Mesenchymal stem cell (in vitro differentiated cells and primary cell): Measurements from ENCODE around the gene IL16.

Experiments
- DNase-seq: peaks from one replicate; pipeline ENCODE4 v3.0.0-alpha.2; 2013
- H2AFZ ChIP-seq: one replicate; pipeline ENCODE4 v1.6.1; 2013; ENCODE audit warnings: low read depth, mild to moderate bottlenecking, control low read depth, inconsistent platforms, low read length, moderate library complexity
- H2AK5ac ChIP-seq: 2 replicates; pipeline ENCODE4 v1.6.1; 2013; ENCODE audit warnings: low read length, moderate library complexity, mild to moderate bottlenecking, inconsistent platforms; ENCODE audit not compliant: severe bottlenecking
- H2BK120ac ChIP-seq: one replicate; pipeline ENCODE4 v1.6.1; 2013; ENCODE audit warnings: low read depth, mild to moderate bottlenecking, inconsistent platforms, low read length, moderate library complexity
- H2BK12ac ChIP-seq, 2 experiments: one replicate each; pipeline ENCODE4 v1.6.1; 2013; ENCODE audit warnings: inconsistent platforms in 2 of 2, low read length in 2 of 2, mild to moderate bottlenecking in 2 of 2, moderate library complexity in 2 of 2, control low read depth in 1 of 2
- H2BK15ac ChIP-seq: one replicate; pipeline ENCODE4 v1.6.1; 2013; ENCODE audit warnings: mild to moderate bottlenecking, low read depth, inconsistent platforms; ENCODE audit not compliant: poor library complexity, severe bottlenecking
- H2BK5ac ChIP-seq: 2 replicates; pipeline ENCODE4 v1.6.1; 2013; ENCODE audit warnings: low read depth, mild to moderate bottlenecking, low read length, control low read depth, inconsistent platforms; ENCODE audit not compliant: poor library complexity, severe bottlenecking
- H3K14ac ChIP-seq, 2 experiments: one replicate each; pipeline ENCODE4 v1.6.1; 2013; ENCODE audit warnings: inconsistent platforms in 2 of 2, low read length in 2 of 2, control low read depth in 1 of 2, mild to moderate bottlenecking in 1 of 2, moderate library complexity in 1 of 2
- H3K18ac ChIP-seq, 2 experiments: one replicate each; pipeline ENCODE4 v1.6.1; 2013; ENCODE audit warnings: inconsistent platforms in 2 of 2, low read length in 2 of 2, control low read depth in 1 of 2, low read depth in 1 of 2, mild to moderate bottlenecking in 1 of 2
- H3K23ac ChIP-seq, 2 experiments: one replicate each; pipeline ENCODE4 v1.6.1; 2013; ENCODE audit warnings: inconsistent platforms in 2 of 2, low read length in 2 of 2, mild to moderate bottlenecking in 2 of 2, moderate library complexity in 2 of 2, control low read depth in 1 of 2
- H3K27ac ChIP-seq: 2 replicates; pipeline ENCODE4 v1.5.1; 2013; ENCODE audit warnings: mild to moderate bottlenecking, moderate library complexity, low read length, control low read depth, inconsistent platforms; ENCODE audit not compliant: poor library complexity, severe bottlenecking
- H3K27me3 ChIP-seq, 2 experiments: 2 replicates each; pipeline versions ENCODE4 v1.6.1 to v1.7.0; 2013; ENCODE audit warnings: low read length in 2 of 2, mild to moderate bottlenecking in 2 of 2, moderate library complexity in 2 of 2, control low read depth in 1 of 2, inconsistent platforms in 1 of 2; ENCODE audit not compliant: control insufficient read depth in 1 of 2, insufficient read depth in 1 of 2
- H3K36me3 ChIP-seq, 2 experiments: 2 replicates each; pipeline versions ENCODE4 v1.6.1 to v1.7.0; 2013; ENCODE audit warnings: low read length in 2 of 2, control low read depth in 1 of 2, inconsistent platforms in 1 of 2, low read depth in 1 of 2, mild to moderate bottlenecking in 1 of 2; ENCODE audit not compliant: insufficient read depth in 2 of 2, control insufficient read depth in 1 of 2
- H3K4ac ChIP-seq, 2 experiments: one replicate each; pipeline ENCODE4 v1.6.1; 2013; ENCODE audit warnings: inconsistent platforms in 2 of 2, low read length in 2 of 2, mild to moderate bottlenecking in 2 of 2, moderate library complexity in 2 of 2, control low read depth in 1 of 2, low read depth in 1 of 2
- H3K4me1 ChIP-seq: 2 replicates; pipeline ENCODE4 v1.6.1; 2013; ENCODE audit warnings: low read depth, low read length, control low read depth; ENCODE audit not compliant: control insufficient read depth, insufficient read depth
- H3K4me2 ChIP-seq: 2 replicates; pipeline ENCODE4 v1.6.1; 2013; ENCODE audit warnings: low read length, mild to moderate bottlenecking, inconsistent platforms; ENCODE audit not compliant: poor library complexity, severe bottlenecking
- H3K4me3 ChIP-seq, 2 experiments: 2 replicates each; pipeline versions ENCODE4 v1.5.1 to v1.7.0; 2013; ENCODE audit warnings: low read length in 2 of 2, mild to moderate bottlenecking in 2 of 2, control low read depth in 1 of 2, low read depth in 1 of 2; ENCODE audit not compliant: insufficient read depth in 1 of 2
- H3K79me1 ChIP-seq: replicated peaks from 2 replicates; pipeline ENCODE4 v1.6.1; 2013; ENCODE audit warnings: mild to moderate bottlenecking, control low read depth, low read length, inconsistent platforms; ENCODE audit not compliant: poor library complexity, severe bottlenecking
- H3K9ac ChIP-seq: 2 replicates; pipeline ENCODE4 v1.7.0; 2013; ENCODE audit warnings: mild to moderate bottlenecking, low read length, moderate library complexity
- H3K9me3 ChIP-seq: 2 replicates; pipeline ENCODE4 v1.7.0; 2013; ENCODE audit warnings: mild to moderate bottlenecking, low read length; ENCODE audit not compliant: control insufficient read depth
- H4K8ac ChIP-seq: one replicate; pipeline ENCODE4 v1.6.1; 2013; ENCODE audit warnings: inconsistent platforms, mild to moderate bottlenecking, low read length, moderate library complexity
- H4K91ac ChIP-seq: one replicate; pipeline ENCODE4 v1.6.1; 2013; ENCODE audit warnings: mild to moderate bottlenecking, low read length, inconsistent platforms
- WGBS: methylation state at CpG from one replicate; pipeline ENCODE4 v1.1.7; 2013; ENCODE audit warnings: mixed read lengths; 5-methylcytosine and 5-hydroxymethylcytosine counted together

The IL16 gene

GRCh38 chr15:81181220-81181619 is 15.5 kb upstream of the IL16 start:
- Histone ChIP-seq H4K91ac (no peak overlapping the region), H4K8ac (no peak overlapping the region), H3K14ac (no peak overlapping the region), H3K4me2 (no peak overlapping the region), H3K9me3 (no peaks in the 10 kb centered on the region), H3K23ac (no peak overlapping the region), H3K79me1 (no peaks in the 10 kb centered on the region), H3K27ac (no peak overlapping the region), H3K4me1 (no peaks in the 10 kb centered on the region), H3K4ac (no peak overlapping the region), H3K36me3 (no peaks in the 10 kb centered on the region), H2BK5ac (no peak overlapping the region), H2AFZ (no peak overlapping the region), H2BK120ac (no peak overlapping the region), H3K27me3 (no peaks in the 10 kb centered on the region), H3K18ac (no peak overlapping the region), H3K9ac (no peak overlapping the region), H2BK12ac (no peak overlapping the region), H3K4me3 (no peak overlapping the region), H2AK5ac (no peak overlapping the region), H2BK15ac (no peak overlapping the region)
- 54% methylated on average over 3 of the region's 3 CpGs for WGBS
- DNase-seq = no peak

GRCh38 chr15:81182031-81182755 is 14.5 kb upstream of the IL16 start:
- H2BK12ac ChIP-seq = no peak overlapping the region
- H2BK15ac ChIP-seq = no peak overlapping the region
- H3K79me1 ChIP-seq = no peaks in the 10 kb centered on the region
- no peak for DNase-seq
- no peak overlapping the region for H3K27ac ChIP-seq
- no peaks in the 10 kb centered on the region for H3K4me1 ChIP-seq
- no peaks in the 10 kb centered on the region for H3K9me3 ChIP-seq
- H2AK5ac ChIP-seq = no peak overlapping the region
- H3K18ac ChIP-seq = no peak overlapping the region
- no peak overlapping the region for H3K4me2 ChIP-seq
- H3K4ac ChIP-seq = no peak overlapping the region
- H3K36me3 ChIP-seq = no peaks in the 10 kb centered on the region
- H3K23ac ChIP-seq = no peak overlapping the region
- H2BK5ac ChIP-seq = no peak overlapping the region
- H2BK120ac ChIP-seq = no peak overlapping the region
- H3K4me3 ChIP-seq = peak overlapping the region in 1 of 2 experiments; percentile 74
- 79% methylated on average over 9 of the region's 13 CpGs for WGBS
- peak overlapping the region; percentile 83 for H3K9ac ChIP-seq
- no peaks in the 10 kb centered on the region for H3K27me3 ChIP-seq
- H2AFZ ChIP-seq = no peak overlapping the region
- no peak overlapping the region for H4K8ac ChIP-seq
- no peak overlapping the region for H3K14ac ChIP-seq
- no peak overlapping the region for H4K91ac ChIP-seq

GRCh38 chr15:81182756-81183438 is 13.8 kb upstream of the IL16 start:
- Histone ChIP-seq H3K79me1 (no peaks in the 10 kb centered on the region), H3K18ac (no peak overlapping the region), H4K8ac (no peak overlapping the region), H2AK5ac (no peak overlapping the region), H2BK120ac (no peak overlapping the region), H2BK15ac (no peak overlapping the region), H3K4me1 (no peaks in the 10 kb centered on the region), H3K9me3 (no peaks in the 10 kb centered on the region), H3K9ac (peak overlapping the region; percentile 83), H3K23ac (no peak overlapping the region), H3K4me2 (no peak overlapping the region), H2BK12ac (no peak overlapping the region), H3K14ac (no peak overlapping the region), H3K4me3 (peak overlapping the region in 1 of 2 experiments; percentile 74), H3K27me3 (no peaks in the 10 kb centered on the region), H2AFZ (no peak overlapping the region), H2BK5ac (no peak overlapping the region), H3K4ac (no peak overlapping the region), H4K91ac (no peak overlapping the region), H3K36me3 (no peaks in the 10 kb centered on the region), H3K27ac (no peak overlapping the region)
- WGBS = 45% methylated on average over 13 of the region's 13 CpGs
- DNase-seq = no peak

GRCh38 chr15:81183439-81183775 is 13.3 kb upstream of the IL16 start:
- peak overlapping the region in 1 of 2 experiments; percentile 74 for H3K4me3 ChIP-seq
- H3K9me3 ChIP-seq = no peaks in the 10 kb centered on the region
- no peaks in the 10 kb centered on the region for H3K4me1 ChIP-seq
- H3K4me2 ChIP-seq = no peak overlapping the region
- peak overlapping the region; percentile 83 for H3K9ac ChIP-seq
- H3K4ac ChIP-seq = no peak overlapping the region
- no peak overlapping the region for H2AFZ ChIP-seq
- no peak overlapping the region for H2AK5ac ChIP-seq
- no peak overlapping the region for H4K8ac ChIP-seq
- no peaks in the 10 kb centered on the region for H3K27me3 ChIP-seq
- H3K36me3 ChIP-seq = no peaks in the 10 kb centered on the region
- no peak overlapping the region for H3K23ac ChIP-seq
- no peaks in the 10 kb centered on the region for H3K79me1 ChIP-seq
- H4K91ac ChIP-seq = no peak overlapping the region
- no peak overlapping the region for H2BK12ac ChIP-seq
- no peak overlapping the region for H3K27ac ChIP-seq
- 55% methylated on average over 4 of the region's 4 CpGs for WGBS
- H2BK120ac ChIP-seq = no peak overlapping the region
- no peak overlapping the region for H2BK5ac ChIP-seq
- H3K18ac ChIP-seq = no peak overlapping the region
- H2BK15ac ChIP-seq = no peak overlapping the region
- DNase-seq = no peak
- no peak overlapping the region for H3K14ac ChIP-seq
